Stimulated activated effector memory CD8-positive, alpha-beta T cell treated with anti-CD3 and anti-CD28 coated beads, Interleukin-12 subunit alpha, Interleukin-12 subunit beta, amount 100 ng/mL, for 72 hours (primary cell): ENCODE results near the gene TBC1D19.
"Not testable (repeated sequence)": the region's sequence is repeated elsewhere in the genome, so short reads cannot be mapped to it uniquely, and the experiment has no call there.

Source experiments
- ATAC-seq: fragments of 150-1000 bp; cut with Tn5 transposase; 2 replicates; pipeline ENCODE4 v1.10.0; 2021
- DNase-seq, 2 donors: peaks; one replicate each; pipeline ENCODE4 v3.0.0; 2021 to 2022; ENCODE audit warnings: low spot score in 2 of 2
- H3K27ac Mint-ChIP-seq: one replicate; pipeline ENCODE4 v1.8.0; 2022; ENCODE audit warnings: mild to moderate bottlenecking, mixed read lengths
- H3K36me3 Mint-ChIP-seq: one replicate; pipeline ENCODE4 v1.8.0; 2022; ENCODE audit warnings: mild to moderate bottlenecking, mixed read lengths
- H3K4me1 Mint-ChIP-seq: one replicate; pipeline ENCODE4 v1.8.0; 2022; ENCODE audit warnings: mixed read lengths
- H3K4me3 Mint-ChIP-seq: one replicate; pipeline ENCODE4 v1.8.0; 2022; ENCODE audit warnings: mild to moderate bottlenecking, mixed read lengths
- H3K9me3 Mint-ChIP-seq: one replicate; pipeline ENCODE4 v1.8.0; 2022; ENCODE audit warnings: mixed read lengths

TBC1D19 gene

GRCh38 chr4:26621366-26621765 lies 37.5 kb downstream of the TBC1D19 start:
- ATAC-seq (no peak), DNase-seq (no peak)
- Mint-ChIP-seq H3K27ac (no peak overlapping the region), H3K4me3 (no peak overlapping the region), H3K4me1 (no peaks in the 10 kb centered on the region), H3K36me3 (peaks cover 5% of the 10 kb centered on the region), H3K9me3 (no peaks in the 10 kb centered on the region)

- ATAC-seq: no peak
- Mint-ChIP-seq H3K4me3 (no peak overlapping the region), H3K4me1 (no peaks in the 10 kb centered on the region), H3K27ac (peak overlapping the region; percentile 11), H3K9me3 (no peaks in the 10 kb centered on the region), H3K36me3 (peaks cover 5% of the 10 kb centered on the region)
- no peak for DNase-seq
Observed at GRCh38 chr4:26622913-26623312, 39.0 kb downstream of the TBC1D19 start.

GRCh38 chr4:26626658-26627057 lies 42.8 kb downstream of the TBC1D19 start:
- not testable (repeated sequence) for DNase-seq, H3K4me3 Mint-ChIP-seq, ATAC-seq, H3K27ac Mint-ChIP-seq, H3K4me1 Mint-ChIP-seq, H3K9me3 Mint-ChIP-seq, H3K36me3 Mint-ChIP-seq

- H3K9me3 Mint-ChIP-seq: no peaks in the 10 kb centered on the region
- H3K4me1 Mint-ChIP-seq: no peaks in the 10 kb centered on the region
- no peak overlapping the region for H3K27ac Mint-ChIP-seq
- ATAC-seq (no peak), DNase-seq (no peak)
- no peaks in the 10 kb centered on the region for H3K36me3 Mint-ChIP-seq
- H3K4me3 Mint-ChIP-seq: no peak overlapping the region
Observed at GRCh38 chr4:26632916-26633315, 49.0 kb downstream of the TBC1D19 start.

- Mint-ChIP-seq H3K9me3 (no peaks in the 10 kb centered on the region), H3K4me1 (no peaks in the 10 kb centered on the region), H3K36me3 (peaks cover 6% of the 10 kb centered on the region), H3K27ac (no peak overlapping the region), H3K4me3 (no peak overlapping the region)
- DNase-seq (no peak), ATAC-seq (no peak)
Observed at GRCh38 chr4:26634237-26634636, 50.4 kb downstream of the TBC1D19 start.

- H3K36me3 Mint-ChIP-seq: peaks cover 16% of the 10 kb centered on the region
- H3K4me1 Mint-ChIP-seq: no peaks in the 10 kb centered on the region
- peaks cover under 1% of the 10 kb centered on the region for H3K9me3 Mint-ChIP-seq
- H3K4me3 Mint-ChIP-seq: no peak overlapping the region
- DNase-seq (no peak), ATAC-seq (no peak)
- no peak overlapping the region for H3K27ac Mint-ChIP-seq
Observed at GRCh38 chr4:26636458-26636857, 52.6 kb downstream of the TBC1D19 start.

GRCh38 chr4:26640639-26641038 lies 56.8 kb downstream of the TBC1D19 start:
- H3K27ac Mint-ChIP-seq, DNase-seq, H3K4me3 Mint-ChIP-seq, ATAC-seq, H3K9me3 Mint-ChIP-seq, H3K4me1 Mint-ChIP-seq: not testable (repeated sequence)
- H3K36me3 Mint-ChIP-seq: peaks cover 20% of the 10 kb centered on the region

GRCh38 chr4:26647523-26648224 lies 63.8 kb downstream of the TBC1D19 start:
- H3K4me3 Mint-ChIP-seq: no peak overlapping the region
- DNase-seq (no peak), ATAC-seq (no peak)
- H3K4me1 Mint-ChIP-seq: no peaks in the 10 kb centered on the region
- H3K9me3 Mint-ChIP-seq: peaks cover 3% of the 10 kb centered on the region
- H3K27ac Mint-ChIP-seq: no peak overlapping the region
- peaks cover 6% of the 10 kb centered on the region for H3K36me3 Mint-ChIP-seq

- Mint-ChIP-seq H3K4me1 (no peaks in the 10 kb centered on the region), H3K4me3 (no peak overlapping the region), H3K27ac (no peak overlapping the region), H3K9me3 (peaks cover 3% of the 10 kb centered on the region), H3K36me3 (peaks cover 6% of the 10 kb centered on the region)
- DNase-seq (no peak), ATAC-seq (no peak)
Observed at GRCh38 chr4:26648260-26648659, 64.4 kb downstream of the TBC1D19 start.

GRCh38 chr4:26660261-26660660 lies 76.4 kb downstream of the TBC1D19 start:
- Mint-ChIP-seq H3K36me3 (peaks cover 10% of the 10 kb centered on the region), H3K9me3 (no peaks in the 10 kb centered on the region), H3K4me1 (no peaks in the 10 kb centered on the region), H3K4me3 (no peak overlapping the region), H3K27ac (no peak overlapping the region)
- DNase-seq (no peak), ATAC-seq (no peak)

GRCh38 chr4:26663888-26664287 lies 80.0 kb downstream of the TBC1D19 start:
- Mint-ChIP-seq H3K9me3 (no peaks in the 10 kb centered on the region), H3K36me3 (no peaks in the 10 kb centered on the region)
- no peak for ATAC-seq

GRCh38 chr4:26670903-26671537 lies 87.1 kb downstream of the TBC1D19 start:
- Mint-ChIP-seq H3K27ac (no peak overlapping the region), H3K4me1 (no peaks in the 10 kb centered on the region), H3K36me3 (peaks cover 10% of the 10 kb centered on the region), H3K9me3 (no peaks in the 10 kb centered on the region), H3K4me3 (no peak overlapping the region)
- ATAC-seq: no peak
- no peak for DNase-seq

More at GRCh38 chr4:26663888-26664287, 80.0 kb downstream of the TBC1D19 start:
- Mint-ChIP-seq H3K4me1 (no peaks in the 10 kb centered on the region), H3K27ac (no peak overlapping the region), H3K4me3 (no peak overlapping the region)
- no peak for DNase-seq

GRCh38 chr4:26679040-26679695 lies 95.3 kb downstream of the TBC1D19 start:
- not testable (repeated sequence) for H3K4me3 Mint-ChIP-seq, DNase-seq, H3K27ac Mint-ChIP-seq, H3K36me3 Mint-ChIP-seq, ATAC-seq, H3K4me1 Mint-ChIP-seq
- H3K9me3 Mint-ChIP-seq: peaks cover 11% of the 10 kb centered on the region

- ATAC-seq: no peak
- no peaks in the 10 kb centered on the region for H3K36me3 Mint-ChIP-seq
- no peaks in the 10 kb centered on the region for H3K4me1 Mint-ChIP-seq
- no peak for DNase-seq
- H3K4me3 Mint-ChIP-seq: no peak overlapping the region
- H3K27ac Mint-ChIP-seq: no peak overlapping the region
- peaks cover 6% of the 10 kb centered on the region for H3K9me3 Mint-ChIP-seq
Observed at GRCh38 chr4:26682436-26682835, 98.6 kb downstream of the TBC1D19 start.

GRCh38 chr4:26685250-26685649 lies 101.4 kb downstream of the TBC1D19 start:
- Mint-ChIP-seq H3K9me3 (no peaks in the 10 kb centered on the region), H3K36me3 (no peaks in the 10 kb centered on the region), H3K27ac (no peak overlapping the region), H3K4me1 (no peaks in the 10 kb centered on the region), H3K4me3 (no peak overlapping the region)
- DNase-seq: no peak
- no peak for ATAC-seq

GRCh38 chr4:26687728-26688127 lies 103.8 kb downstream of the TBC1D19 start:
- Mint-ChIP-seq H3K36me3 (no peaks in the 10 kb centered on the region), H3K27ac (no peak overlapping the region), H3K4me1 (no peaks in the 10 kb centered on the region), H3K9me3 (no peaks in the 10 kb centered on the region), H3K4me3 (no peak overlapping the region)
- no peak for ATAC-seq
- no peak for DNase-seq
